Stimulated activated naive CD8-positive, alpha-beta T cell treated with anti-CD3 and anti-CD28 coated beads, Interleukin-15, amount 100 ng/mL, for 72 hours (primary cell): ENCODE data around the gene ID4.
"Not testable (repeated sequence)": the region's sequence is repeated elsewhere in the genome, so short reads cannot be mapped to it uniquely, and the experiment has no call there.

Source experiments
- ATAC-seq: fragments of 150-1000 bp; cut with Tn5 transposase; 2 replicates; pipeline ENCODE4 v1.10.0; 2021; ENCODE audit warnings: mild to moderate bottlenecking, moderate library complexity
- DNase-seq, 2 donors: peaks; one replicate each; pipeline ENCODE4 v3.0.0; 2021 to 2022
- H3K27ac Mint-ChIP-seq, 2 donors: one replicate each; pipeline ENCODE4 v1.8.0; 2022; ENCODE audit warnings: mild to moderate bottlenecking in 2 of 2, mixed read lengths in 2 of 2, moderate library complexity in 2 of 2
- H3K27me3 Mint-ChIP-seq: one replicate; pipeline ENCODE4 v1.8.0; 2022; ENCODE audit warnings: mixed read lengths
- H3K4me1 Mint-ChIP-seq: one replicate; pipeline ENCODE4 v1.8.0; 2022; ENCODE audit warnings: mild to moderate bottlenecking, mixed read lengths
- H3K4me3 Mint-ChIP-seq, 2 donors: one replicate each; pipeline ENCODE4 v1.8.0; 2022; ENCODE audit warnings: mild to moderate bottlenecking in 2 of 2, mixed read lengths in 2 of 2, moderate library complexity in 1 of 2
- H3K9me3 Mint-ChIP-seq, 2 donors: one replicate each; pipeline ENCODE4 v1.8.0; 2022; ENCODE audit warnings: mixed read lengths in 2 of 2

ID4 gene

DNA sequence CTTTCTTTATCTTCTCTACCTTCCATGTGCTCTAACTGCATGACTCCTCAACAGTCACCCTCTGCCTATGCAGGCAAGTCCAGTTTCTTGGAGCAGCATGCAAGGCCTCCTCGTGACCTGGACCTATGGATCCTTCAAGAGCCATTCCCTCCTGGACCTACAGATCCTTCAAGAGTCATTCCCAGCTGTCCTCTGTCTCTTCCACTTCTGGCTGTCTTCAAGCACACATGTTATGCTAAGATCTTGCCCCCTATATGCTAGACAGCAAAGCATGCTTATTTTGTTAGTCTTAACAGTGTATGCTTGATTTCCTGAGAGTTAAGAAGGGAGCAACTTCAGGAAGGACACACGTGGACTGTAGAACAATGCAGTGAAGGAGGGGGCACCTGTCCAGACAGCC is 7.5 kb downstream of the ID4 start:
- H3K9me3 Mint-ChIP-seq: no peaks in the 10 kb centered on the region
- no peak for ATAC-seq

GRCh38 chr6:19845266-19846041 is 8.3 kb downstream of the ID4 start:
- no peak for DNase-seq

More for the DNA sequence above, 7.5 kb downstream of the ID4 start:
- DNase-seq: no peak
- no peak overlapping the region for H3K4me3 Mint-ChIP-seq
- no peak overlapping the region for H3K27ac Mint-ChIP-seq
- H3K4me1 Mint-ChIP-seq: no peaks in the 10 kb centered on the region
- peaks cover 38% of the 10 kb centered on the region for H3K27me3 Mint-ChIP-seq

GRCh38 chr6:19848465-19849029 is 11.4 kb downstream of the ID4 start:
- Mint-ChIP-seq H3K4me3 (no peak overlapping the region), H3K9me3 (no peaks in the 10 kb centered on the region), H3K4me1 (no peaks in the 10 kb centered on the region), H3K27me3 (peaks cover 33% of the 10 kb centered on the region), H3K27ac (no peak overlapping the region)
- no peak for ATAC-seq
- no peak for DNase-seq

More at GRCh38 chr6:19845266-19846041, 8.3 kb downstream of the ID4 start:
- H3K27ac Mint-ChIP-seq: no peak overlapping the region
- H3K9me3 Mint-ChIP-seq: no peaks in the 10 kb centered on the region
- no peaks in the 10 kb centered on the region for H3K4me1 Mint-ChIP-seq
- no peak for ATAC-seq
- H3K27me3 Mint-ChIP-seq: peaks cover 31% of the 10 kb centered on the region
- H3K4me3 Mint-ChIP-seq: no peak overlapping the region

GRCh38 chr6:19849196-19849595 is 12.0 kb downstream of the ID4 start:
- peaks cover 30% of the 10 kb centered on the region for H3K27me3 Mint-ChIP-seq
- H3K4me3 Mint-ChIP-seq: no peak overlapping the region
- no peaks in the 10 kb centered on the region for H3K4me1 Mint-ChIP-seq
- DNase-seq (no peak), ATAC-seq (no peak)
- no peaks in the 10 kb centered on the region for H3K9me3 Mint-ChIP-seq
- no peak overlapping the region for H3K27ac Mint-ChIP-seq

DNA sequence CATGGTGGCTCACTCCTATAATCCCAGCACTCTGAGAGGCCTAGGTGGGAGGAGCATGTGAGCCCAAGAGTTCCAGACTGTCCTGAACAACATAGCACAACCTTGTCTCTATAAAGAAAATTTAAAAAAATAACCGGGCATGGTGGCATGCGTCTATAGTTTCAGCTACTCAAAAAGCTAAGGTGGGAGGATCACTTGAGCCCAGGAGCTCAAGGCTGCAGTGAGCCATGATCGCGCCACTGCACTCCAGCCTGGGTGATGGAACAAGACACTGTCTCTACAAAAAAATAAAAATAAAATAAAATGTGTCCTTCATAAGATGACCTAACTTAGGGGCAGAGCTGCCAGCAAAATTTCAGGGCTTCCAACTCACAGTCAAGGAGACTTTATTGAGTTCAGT is 12.6 kb downstream of the ID4 start:
- Mint-ChIP-seq H3K27ac (no peak overlapping the region), H3K27me3 (peaks cover 25% of the 10 kb centered on the region), H3K9me3 (no peaks in the 10 kb centered on the region), H3K4me3 (no peak overlapping the region), H3K4me1 (no peaks in the 10 kb centered on the region)
- no peak for ATAC-seq
- DNase-seq: no peak

DNA sequence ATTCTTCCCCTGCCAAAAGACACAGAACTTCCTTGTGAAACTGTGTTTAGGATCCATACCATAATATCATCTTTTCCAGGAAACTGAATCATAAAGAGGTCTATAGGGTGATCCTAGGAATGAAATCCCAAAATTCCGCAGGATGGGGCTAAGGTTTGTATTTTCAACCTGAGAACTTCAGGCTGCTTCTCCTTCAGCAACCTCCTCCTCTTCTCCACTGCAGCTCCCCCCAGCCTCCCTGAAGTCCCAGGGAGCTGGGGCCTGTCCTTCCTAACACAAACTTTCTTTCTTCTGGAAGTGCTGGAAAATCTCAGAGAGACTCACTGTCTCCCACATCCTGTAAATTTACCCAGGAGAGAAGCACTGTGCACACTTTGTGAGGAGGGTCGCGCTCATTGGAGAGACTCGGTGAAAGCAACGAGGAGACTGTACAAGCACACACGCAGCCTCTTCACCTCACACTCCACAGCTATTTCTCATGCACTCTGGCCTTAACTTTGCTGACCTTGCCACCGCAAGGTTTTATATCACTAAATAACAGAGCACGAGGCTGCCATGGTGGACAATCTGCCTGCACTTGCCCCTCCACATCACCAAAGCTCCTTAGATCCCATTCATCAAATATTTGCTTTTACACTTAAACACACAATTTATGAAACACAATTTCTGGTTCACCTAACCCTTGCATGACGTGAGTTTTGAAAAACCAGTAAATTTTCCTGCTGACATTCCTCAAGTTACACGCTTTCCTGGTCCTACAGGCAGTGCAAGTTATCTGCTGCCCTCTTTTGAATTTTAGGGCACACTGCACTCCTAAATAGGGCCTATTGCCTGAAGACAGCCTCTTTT is 14.3 kb downstream of the ID4 start:
- no peaks in the 10 kb centered on the region for H3K4me1 Mint-ChIP-seq
- DNase-seq (no peak), ATAC-seq (no peak)
- H3K27ac Mint-ChIP-seq: no peak overlapping the region
- peaks cover 14% of the 10 kb centered on the region for H3K27me3 Mint-ChIP-seq
- no peaks in the 10 kb centered on the region for H3K9me3 Mint-ChIP-seq
- no peak overlapping the region for H3K4me3 Mint-ChIP-seq

DNA sequence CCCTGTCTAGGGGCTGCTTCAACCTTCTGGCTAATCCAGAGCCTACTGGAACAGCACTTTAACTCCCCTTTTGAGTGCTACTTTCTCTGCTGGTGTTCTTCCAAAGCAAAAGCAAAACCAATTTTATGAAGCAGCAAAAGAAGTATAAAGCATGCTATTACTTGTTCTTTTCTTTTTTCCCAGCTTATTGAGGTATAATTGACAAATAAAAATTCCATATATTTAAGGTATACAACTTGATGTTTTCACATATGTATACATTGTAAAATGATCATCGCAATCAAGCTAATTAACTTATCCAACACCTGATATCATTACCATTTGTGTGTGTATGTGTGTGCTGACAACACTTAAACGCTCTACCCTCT is 14.9 kb downstream of the ID4 start:
- ATAC-seq: no peak
- peaks cover 14% of the 10 kb centered on the region for H3K27me3 Mint-ChIP-seq
- no peaks in the 10 kb centered on the region for H3K4me1 Mint-ChIP-seq
- H3K27ac Mint-ChIP-seq: no peak overlapping the region
- no peak for DNase-seq
- no peak overlapping the region for H3K4me3 Mint-ChIP-seq
- H3K9me3 Mint-ChIP-seq: no peaks in the 10 kb centered on the region

DNA sequence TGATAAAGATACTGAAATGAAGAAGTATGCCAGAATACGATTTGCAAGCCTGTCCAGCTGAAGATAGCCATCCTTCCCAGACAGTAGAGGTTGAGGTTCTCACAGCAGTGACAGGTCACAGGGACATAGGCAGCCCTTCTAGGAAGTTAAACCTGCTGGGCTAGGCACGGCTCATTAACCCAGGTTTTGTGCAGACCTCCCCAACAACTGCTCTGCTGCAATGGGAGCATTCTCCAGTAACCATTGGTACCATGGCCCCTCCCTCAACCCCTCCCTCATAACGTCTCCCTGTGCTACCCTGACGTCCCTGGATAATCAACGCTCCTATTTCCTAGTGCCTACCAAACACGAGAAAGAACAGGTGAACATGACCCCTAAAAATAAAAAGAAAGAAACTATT is 15.8 kb downstream of the ID4 start:
- Mint-ChIP-seq H3K27ac (no peak overlapping the region), H3K9me3 (no peaks in the 10 kb centered on the region), H3K27me3 (peaks cover 14% of the 10 kb centered on the region), H3K4me1 (no peaks in the 10 kb centered on the region), H3K4me3 (no peak overlapping the region)
- DNase-seq: no peak
- ATAC-seq: no peak

DNA sequence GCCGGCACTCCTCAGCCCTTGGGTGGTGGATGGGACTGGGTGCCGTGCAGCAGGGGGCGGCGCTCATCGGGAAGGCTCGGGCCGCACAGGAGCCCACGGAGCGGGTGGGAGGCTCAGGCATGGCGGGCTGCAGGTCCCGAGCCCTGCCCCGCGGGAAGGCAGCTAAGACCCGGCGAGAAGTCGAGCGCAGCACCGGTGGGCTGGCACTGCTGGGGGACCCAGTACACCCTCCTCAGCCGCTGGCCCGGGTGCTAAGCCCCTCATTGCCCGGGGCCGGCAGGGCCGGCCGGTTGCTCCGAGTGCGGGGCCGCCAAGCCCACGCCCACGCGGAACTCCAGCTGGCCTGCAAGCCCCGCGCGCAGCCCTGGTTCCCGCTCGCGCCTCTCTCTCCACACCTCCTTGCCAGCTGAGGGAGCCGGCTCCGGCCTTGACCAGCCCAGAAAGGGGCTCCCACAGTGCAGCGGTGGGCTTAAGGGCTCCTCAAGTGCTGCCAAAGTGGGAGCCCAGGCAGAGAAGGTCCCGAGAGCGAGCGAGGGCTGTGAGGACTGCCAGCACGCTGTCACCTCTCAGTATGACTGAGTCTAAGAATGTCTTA is 17.3 kb downstream of the ID4 start:
- not testable (repeated sequence) for ATAC-seq, H3K4me3 Mint-ChIP-seq, H3K27ac Mint-ChIP-seq, H3K9me3 Mint-ChIP-seq, H3K4me1 Mint-ChIP-seq, H3K27me3 Mint-ChIP-seq, DNase-seq

- Mint-ChIP-seq H3K9me3 (no peaks in the 10 kb centered on the region), H3K27me3 (peaks cover 8% of the 10 kb centered on the region), H3K27ac (no peak overlapping the region), H3K4me1 (no peaks in the 10 kb centered on the region), H3K4me3 (no peak overlapping the region)
- DNase-seq: no peak
- no peak for ATAC-seq
These were observed 18.4 kb downstream of the ID4 start for GRCh38 chr6:19855536-19855935.

DNA sequence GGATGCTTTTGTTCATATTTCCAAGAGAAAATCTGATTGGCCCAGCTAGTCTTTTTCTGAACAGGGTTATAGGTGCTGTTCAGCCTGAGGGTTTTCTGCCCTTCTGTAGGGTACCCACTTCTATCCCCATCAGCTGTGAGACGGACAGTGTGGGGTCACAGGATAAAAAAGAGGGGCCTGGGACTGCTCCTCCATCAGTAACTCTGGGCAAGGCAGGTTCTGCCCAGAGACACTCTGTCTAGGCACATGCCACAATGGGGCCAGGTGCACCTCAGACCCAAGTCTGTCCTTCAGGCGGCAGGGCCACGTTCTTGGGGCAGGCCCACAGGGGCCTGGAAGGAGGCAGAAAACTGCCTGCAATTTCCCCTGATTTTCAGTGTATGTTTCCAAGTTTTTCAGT is 20.0 kb downstream of the ID4 start:
- no peak for DNase-seq
- no peak overlapping the region for H3K4me3 Mint-ChIP-seq
- no peak for ATAC-seq
- no peaks in the 10 kb centered on the region for H3K27me3 Mint-ChIP-seq
- H3K9me3 Mint-ChIP-seq: no peaks in the 10 kb centered on the region
- H3K27ac Mint-ChIP-seq: no peak overlapping the region
- no peaks in the 10 kb centered on the region for H3K4me1 Mint-ChIP-seq

- Mint-ChIP-seq H3K9me3 (no peaks in the 10 kb centered on the region), H3K4me3 (no peak overlapping the region), H3K27me3 (no peaks in the 10 kb centered on the region), H3K4me1 (no peaks in the 10 kb centered on the region), H3K27ac (no peak overlapping the region)
- DNase-seq (no peak), ATAC-seq (no peak)
These were observed 20.5 kb downstream of the ID4 start for GRCh38 chr6:19857703-19858102.

- no peaks in the 10 kb centered on the region for H3K9me3 Mint-ChIP-seq
- no peak for DNase-seq
- H3K4me1 Mint-ChIP-seq: no peaks in the 10 kb centered on the region
- H3K27me3 Mint-ChIP-seq: no peaks in the 10 kb centered on the region
- no peak overlapping the region for H3K27ac Mint-ChIP-seq
- H3K4me3 Mint-ChIP-seq: no peak overlapping the region
- no peak for ATAC-seq
These were observed 23.2 kb downstream of the ID4 start for GRCh38 chr6:19860235-19860877.

DNA sequence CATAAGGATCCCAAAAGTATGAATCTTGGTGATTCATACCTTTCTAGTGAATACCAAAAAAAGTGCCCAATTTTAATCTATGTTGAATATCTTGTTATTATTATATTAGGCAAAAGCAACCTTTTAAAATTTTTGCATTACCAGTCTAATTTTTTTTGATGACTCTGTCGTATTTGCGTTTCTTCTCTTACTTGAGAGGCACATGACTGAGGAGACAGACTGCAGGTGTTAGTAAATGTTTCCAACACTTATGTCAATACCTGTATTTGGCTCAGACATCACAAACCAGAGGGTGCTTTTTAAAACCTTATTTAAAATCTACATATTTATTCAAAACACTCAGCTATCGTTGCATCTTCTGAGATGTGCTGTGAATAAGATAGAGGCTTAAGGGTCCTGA is 27.1 kb downstream of the ID4 start:
- no peak overlapping the region for H3K27ac Mint-ChIP-seq
- no peaks in the 10 kb centered on the region for H3K4me1 Mint-ChIP-seq
- H3K27me3 Mint-ChIP-seq: peaks cover 5% of the 10 kb centered on the region
- no peak overlapping the region for H3K4me3 Mint-ChIP-seq
- ATAC-seq (no peak), DNase-seq (no peak)
- no peaks in the 10 kb centered on the region for H3K9me3 Mint-ChIP-seq

DNA sequence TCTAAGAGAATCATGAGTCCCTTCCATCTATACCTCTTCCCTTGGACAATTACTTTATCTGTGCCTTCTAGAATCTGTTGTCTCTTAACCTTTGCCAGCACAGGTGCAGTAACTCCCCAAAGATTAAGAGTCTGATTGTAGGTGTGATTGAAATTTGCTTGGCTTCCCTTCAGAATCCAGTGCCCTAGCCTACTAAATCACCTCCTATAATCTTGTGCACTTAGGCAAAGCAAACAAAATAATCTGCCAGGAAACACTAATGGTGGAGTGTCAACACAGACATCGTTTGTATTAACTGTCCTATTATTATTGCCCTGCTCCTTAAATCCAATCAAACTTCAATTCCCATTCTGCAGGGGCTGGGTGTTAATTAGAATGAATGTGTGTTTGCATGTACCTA is 28.0 kb downstream of the ID4 start:
- Mint-ChIP-seq H3K4me3 (no peak overlapping the region), H3K4me1 (no peaks in the 10 kb centered on the region), H3K27me3 (peaks cover 5% of the 10 kb centered on the region), H3K27ac (no peak overlapping the region), H3K9me3 (no peaks in the 10 kb centered on the region)
- no peak for ATAC-seq
- no peak for DNase-seq
